HEK293 (cell line): ENCODE data around the gene STAT3.

Experiments used
- CTCF ChIA-PET: fragments of 350-600 bp; formaldehyde crosslinking; extraction: SDS; loops from one replicate; lab custom pipeline; 2021; ENCODE audit warnings: antibody characterized with exemption; lab: Yijun Ruan, JAX
- POLR2A ChIA-PET: fragments of 300-600 bp; formaldehyde crosslinking; extraction: SDS; loops from one replicate; lab custom pipeline; 2020; ENCODE audit warnings: antibody characterized with exemption, inconsistent platforms; lab: Yijun Ruan, JAX
- H3K27ac ChIP-seq: fragments of 200-500 bp; sonication (Bioruptor generic); 2 replicates; pipeline ENCODE4 v1.5.1; 2014; ENCODE audit warnings: low read depth, low read length, control low read depth, inconsistent platforms; ENCODE audit errors: extremely low read depth
- H3K36me3 ChIP-seq, 2 experiments: fragments of 200-500 bp in 1 of 2; sonication (Bioruptor generic) in 1 of 2; 1 replicate in 1 of 2; 2 replicates in 1 of 2; pipeline ENCODE4 v1.5.1; 2014 to 2017; ENCODE audit warnings: inconsistent platforms in 2 of 2, low read length in 2 of 2; ENCODE audit not compliant: control insufficient read depth in 2 of 2, insufficient read depth in 1 of 2
- H3K4me1 ChIP-seq: fragments of 200-500 bp; sonication (Bioruptor generic); 2 replicates; pipeline ENCODE4 v1.5.1; 2014; ENCODE audit warnings: mild to moderate bottlenecking, low read length, inconsistent platforms; ENCODE audit not compliant: control insufficient read depth, insufficient read depth
- H3K4me3 ChIP-seq: 2 replicates; pipeline ENCODE4 v1.5.1; 2011; ENCODE audit warnings: low read depth, mild to moderate bottlenecking, control low read depth, low read length, moderate library complexity
- H3K9me3 ChIP-seq: fragments of 200-500 bp; sonication (Bioruptor generic); 2 replicates; pipeline ENCODE4 v1.5.1; 2014; ENCODE audit warnings: low read depth, low read length, inconsistent platforms; ENCODE audit not compliant: control insufficient read depth, insufficient read depth
- AEBP2 ChIP-seq: fragments of 450-650 bp; formaldehyde crosslinking; IDR thresholded peaks from 2 replicates; pipeline ENCODE4 v1.5.1; 2016; ENCODE audit warnings: missing biosample characterization, missing genetic modification characterization, borderline replicate concordance
- MZF1 ChIP-seq: fragments of 450-650 bp; formaldehyde crosslinking; IDR thresholded peaks from 2 replicates; pipeline ENCODE4 v1.5.1; 2017; ENCODE audit warnings: missing biosample characterization, missing genetic modification characterization, borderline replicate concordance
- PATZ1 ChIP-seq: fragments of 450-650 bp; formaldehyde crosslinking; IDR thresholded peaks from 2 replicates; pipeline ENCODE4 v1.5.1; 2016; ENCODE audit warnings: missing biosample characterization, missing genetic modification characterization
- SP7 ChIP-seq: fragments of 450-650 bp; formaldehyde crosslinking; IDR thresholded peaks from 2 replicates; pipeline ENCODE4 v1.5.1; 2016; ENCODE audit warnings: missing biosample characterization, missing genetic modification characterization
- ZBTB44 ChIP-seq: fragments of 450-650 bp; IDR thresholded peaks from 2 replicates; pipeline ENCODE4 v1.5.1; 2018; ENCODE audit warnings: missing biosample characterization, mild to moderate bottlenecking, missing genetic modification characterization
- ZBTB6 ChIP-seq: fragments of 450-650 bp; formaldehyde crosslinking; IDR thresholded peaks from 2 replicates; pipeline ENCODE4 v1.5.1; 2017; ENCODE audit warnings: missing biosample characterization, missing genetic modification characterization
- ZFHX2 ChIP-seq: fragments of 450-650 bp; formaldehyde crosslinking; conservative IDR thresholded peaks from 2 replicates; pipeline ENCODE4 v1.5.1; 2016; ENCODE audit warnings: missing biosample characterization, missing genetic modification characterization
- ZNF148 ChIP-seq: fragments of 450-650 bp; formaldehyde crosslinking; IDR thresholded peaks from 2 replicates; pipeline ENCODE4 v1.5.0; 2017; ENCODE audit warnings: missing biosample characterization, missing genetic modification characterization, borderline replicate concordance
- ZNF214 ChIP-seq: fragments of 450-650 bp; formaldehyde crosslinking; IDR thresholded peaks from 2 replicates; pipeline ENCODE4 v1.5.1; 2017; ENCODE audit warnings: missing biosample characterization, mild to moderate bottlenecking, missing genetic modification characterization, borderline replicate concordance
- ZNF248 ChIP-seq: fragments of 450-650 bp; formaldehyde crosslinking; IDR thresholded peaks from 2 replicates; pipeline ENCODE4 v1.5.1; 2017; ENCODE audit warnings: missing biosample characterization, missing genetic modification characterization
- ZNF426 ChIP-seq: fragments of 450-650 bp; formaldehyde crosslinking; IDR thresholded peaks from 2 replicates; pipeline ENCODE4 v1.5.1; 2017; ENCODE audit warnings: missing biosample characterization, missing genetic modification characterization, mild to moderate bottlenecking, inconsistent platforms, moderate library complexity
- ZNF501 ChIP-seq: fragments of 450-650 bp; formaldehyde crosslinking; IDR thresholded peaks from 2 replicates; pipeline ENCODE4 v1.5.1; 2016; ENCODE audit warnings: missing biosample characterization, missing genetic modification characterization
- ZNF521 ChIP-seq: fragments of 450-650 bp; formaldehyde crosslinking; IDR thresholded peaks from 2 replicates; pipeline ENCODE4 v1.5.1; 2017; ENCODE audit warnings: missing biosample characterization, mild to moderate bottlenecking, missing genetic modification characterization
- ZNF596 ChIP-seq: fragments of 450-650 bp; IDR thresholded peaks from 2 replicates; pipeline ENCODE4 v1.5.0; 2018; ENCODE audit warnings: missing biosample characterization, mild to moderate bottlenecking, missing genetic modification characterization, moderate library complexity
- ZNF600 ChIP-seq: fragments of 450-650 bp; formaldehyde crosslinking; IDR thresholded peaks from 2 replicates; pipeline ENCODE4 v1.5.1; 2016; ENCODE audit warnings: missing biosample characterization, missing genetic modification characterization
- ZNF664 ChIP-seq: fragments of 450-650 bp; formaldehyde crosslinking; IDR thresholded peaks from 2 replicates; pipeline ENCODE4 v1.5.1; 2016; ENCODE audit warnings: missing biosample characterization, missing genetic modification characterization
- ZNF704 ChIP-seq: fragments of 450-650 bp; formaldehyde crosslinking; IDR thresholded peaks from 2 replicates; pipeline ENCODE4 v1.5.1; 2016; ENCODE audit warnings: missing biosample characterization, missing genetic modification characterization
- ZNF777 ChIP-seq: fragments of 450-650 bp; formaldehyde crosslinking; IDR thresholded peaks from 2 replicates; pipeline ENCODE4 v1.5.1; 2017; ENCODE audit warnings: missing biosample characterization, missing genetic modification characterization, borderline replicate concordance
- ZSCAN23 ChIP-seq: fragments of 450-650 bp; formaldehyde crosslinking; IDR thresholded peaks from 2 replicates; pipeline ENCODE4 v1.5.1; 2016; ENCODE audit warnings: missing biosample characterization, missing genetic modification characterization
- ZSCAN5A ChIP-seq: fragments of 450-650 bp; formaldehyde crosslinking; IDR thresholded peaks from 2 replicates; pipeline ENCODE4 v1.5.1; 2016; ENCODE audit warnings: missing biosample characterization, missing genetic modification characterization

The STAT3 gene

GRCh38 chr17:42387661-42388380 is 421 bp downstream of the STAT3 start (continued):
- TF ChIP-seq ZNF148 (0 out of 2 replicates have a peak, but pooled peaks have one; percentile 20), ZBTB6 (tag by site-specific recombination) (no peak), ZNF521 (no peak), ZNF426 (tag by site-specific recombination) (no peak), ZNF777 (peak; percentile 80), PATZ1 (tag by site-specific recombination) (peak; percentile 85)

- Histone ChIP-seq H3K36me3 (no peaks in the 10 kb centered on the region), H3K9me3 (no peaks in the 10 kb centered on the region), H3K4me3 (peak overlapping the region; percentile 95), H3K4me1 (peaks cover 12% of the 10 kb centered on the region), H3K27ac (peak overlapping the region; percentile 73; the same call in 1 of the 2 replicates)
- ChIA-PET CTCF (interaction anchor here (0.6 to 3.1 kb wide), 4 partner anchors 12 to 121 kb away, joined by 3 to 23 read pairs (median 4); no protein-coding TSS in a partner anchor), POLR2A (interaction anchor here (1.0 to 2.2 kb wide), 2 partner anchors 33 to 36 kb away, joined by 3 to 73 read pairs; partner anchors contain the start of gene CAVIN1)
- TF ChIP-seq ZNF664 (no peak), ZNF214 (tag by site-specific recombination) (no peak), ZNF501 (tag by site-specific recombination) (no peak), MZF1 (tag by site-specific recombination) (peak; percentile 75; the same call in 1 of the 2 replicates), ZFHX2 (tag by site-specific recombination) (peak; percentile 68), SP7 (tag by site-specific recombination) (peak; percentile 78), ZNF596 (no peak), ZNF704 (no peak), AEBP2 (no peak), ZNF248 (tag by site-specific recombination) (no peak), ZSCAN5A (tag by site-specific recombination) (no peak), ZBTB44 (tag by site-specific recombination) (peak; percentile 90), ZNF600 (tag by site-specific recombination) (0 out of 2 replicates have a peak, but pooled peaks have one; percentile 9), ZSCAN23 (no peak)
Observed at GRCh38 chr17:42386777-42387657, 1.2 kb downstream of the STAT3 start.
